Fibroblast of mammary gland (primary cell): Measurements from ENCODE around the gene GHDC.

Source experiments
- DNase-seq: peaks from one replicate; pipeline ENCODE4 v3.0.0-alpha.2; 2010; ENCODE audit warnings: low read depth
- H3K4me3 ChIP-seq: 2 replicates; pipeline ENCODE4 v1.5.1; 2011; ENCODE audit warnings: low read depth, mild to moderate bottlenecking, low read length, moderate library complexity; ENCODE audit not compliant: control insufficient read depth
- CTCF ChIP-seq: conservative IDR thresholded peaks from 2 replicates; pipeline ENCODE4 v1.5.1; 2011; ENCODE audit warnings: low read depth, low read length, inconsistent platforms; ENCODE audit not compliant: control insufficient read depth, insufficient read depth

Gene GHDC

DNA sequence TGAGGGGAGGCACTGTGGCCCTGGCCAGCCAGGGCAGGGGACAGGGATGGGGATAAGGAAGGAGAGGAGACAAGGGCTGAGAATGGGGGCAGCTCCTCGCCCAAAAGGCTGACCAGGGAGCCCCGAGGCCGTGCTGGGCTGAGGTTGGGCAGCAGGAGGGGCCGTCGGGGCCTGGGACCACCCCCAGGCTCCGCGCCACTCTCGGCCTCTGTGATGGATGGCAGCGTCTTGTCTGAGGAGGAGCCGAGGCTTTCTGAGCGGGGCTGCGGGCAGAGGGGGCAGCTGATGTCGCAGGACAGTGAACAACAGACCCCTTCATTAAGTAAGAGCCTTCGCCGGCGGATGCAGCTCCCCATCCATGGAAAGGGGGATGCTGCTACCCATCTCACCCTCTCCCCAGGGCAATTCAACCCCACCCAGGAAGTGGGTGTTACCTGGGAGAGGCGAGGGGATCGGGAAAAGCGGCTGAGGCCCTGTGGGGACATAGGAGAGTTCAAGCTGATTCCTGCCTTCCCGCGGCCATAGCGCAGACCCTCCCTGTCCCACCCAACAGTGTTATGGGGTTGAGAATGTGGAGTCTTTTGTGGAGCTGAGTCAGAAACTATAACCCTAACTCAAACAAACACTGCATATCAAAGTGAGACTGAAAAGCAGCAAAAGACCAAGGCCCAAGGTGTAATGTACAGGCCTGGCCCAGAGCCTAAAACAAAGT lies 30.4 kb downstream of the GHDC start:
- no peak overlapping the region for H3K4me3 ChIP-seq
- no peak for DNase-seq
- no peak for TF ChIP-seq CTCF

GRCh38 chr17:42163113-42163512 lies 31.2 kb downstream of the GHDC start:
- peak; percentile 38 for TF ChIP-seq CTCF
- no peak overlapping the region for H3K4me3 ChIP-seq
- DNase-seq: no peak

DNA sequence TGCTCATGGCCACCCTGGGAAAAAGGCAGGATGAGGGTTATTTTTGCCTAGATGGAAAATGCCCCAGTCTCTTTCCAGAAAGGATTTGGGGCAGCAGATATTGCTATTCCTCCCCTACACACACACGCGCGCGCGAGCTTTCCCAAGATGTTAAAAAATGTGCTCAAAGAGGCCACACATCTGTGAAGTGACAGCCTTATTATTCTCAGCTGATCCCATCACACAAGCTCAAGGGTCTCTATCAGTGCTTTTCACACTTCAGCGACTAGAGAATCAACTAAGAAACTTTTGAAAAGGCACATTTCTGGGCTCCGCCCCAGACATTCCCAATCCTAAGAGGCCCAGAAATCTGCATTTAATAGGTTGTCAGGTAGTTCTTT lies 33.8 kb downstream of the GHDC start:
- no peak for DNase-seq
- no peak for TF ChIP-seq CTCF
- H3K4me3 ChIP-seq: no peak overlapping the region

GRCh38 chr17:42159796-42160530 lies 34.3 kb downstream of the GHDC start:
- no peak for TF ChIP-seq CTCF
- H3K4me3 ChIP-seq: no peak overlapping the region
- DNase-seq: no peak

- TF ChIP-seq CTCF: no peak
- peak overlapping the region; percentile 52 for H3K4me3 ChIP-seq
- no peak for DNase-seq
These were observed 38.7 kb downstream of the GHDC start for GRCh38 chr17:42155614-42156045.

GRCh38 chr17:42153919-42154742 lies 40.2 kb downstream of the GHDC start:
- peak overlapping the region; percentile 100 for H3K4me3 ChIP-seq
- peak; percentile 21 for DNase-seq
- no peak for TF ChIP-seq CTCF
